Endothelial cell of umbilical vein (primary cell): ENCODE data around the gene GATA2. TPM values are rescaled to one million over a fixed set of nuclear protein-coding genes. Genes with fewer than 3 reads are reported as not detected.

Experiments used
- BruUV-seq: library from RNA; stranded (reverse); fragments of 400-500 nt; replicated peaks from 2 replicates; lab custom pipeline; 2021; lab: Mats Ljungman, UMichigan
- CTCF ChIA-PET: fragments of 300-600, 350-600 bp; sonication (Branson Sonifier 250); formaldehyde crosslinking; loops from one replicate; lab custom pipeline; 2021; ENCODE audit warnings: antibody characterized with exemption, inconsistent platforms; lab: Charles Lee
- POLR2A ChIA-PET: fragments of 300-600, 350-600 bp; sonication (Branson Sonifier 250); formaldehyde crosslinking; loops from one replicate; lab custom pipeline; 2021; ENCODE audit warnings: antibody characterized with exemption, inconsistent platforms; lab: Charles Lee
- DNase-seq: peaks from one replicate; pipeline ENCODE4 v3.0.0-alpha.2; 2011; ENCODE audit warnings: low read depth, low spot score
- FAIRE-seq: peaks from 2 replicates; lab custom pipeline; 2011; peaks lifted over from hg19 to GRCh38; lab: Jason Lieb, UNC
- H2AFZ ChIP-seq: 2 replicates; pipeline ENCODE4 v1.6.0; 2012; ENCODE audit warnings: low read depth, low read length, control low read depth, inconsistent platforms
- H3K27ac ChIP-seq: 2 replicates; pipeline ENCODE4 v1.5.1; 2011; ENCODE audit warnings: low read depth, mild to moderate bottlenecking, control low read depth, low read length, moderate library complexity; ENCODE audit not compliant: insufficient read depth
- H3K27me3 ChIP-seq, 2 experiments: 2 replicates each; pipeline versions ENCODE4 v1.6.0 to v1.6.1; 2011; ENCODE audit warnings: low read length in 2 of 2, mixed read lengths in 1 of 2; ENCODE audit not compliant: control insufficient read depth in 2 of 2, insufficient read depth in 2 of 2
- H3K36me3 ChIP-seq, 2 experiments: 2 replicates in 1 of 2; 3 replicates in 1 of 2; pipeline ENCODE4 v1.5.1; 2011; ENCODE audit warnings: low read length in 2 of 2, mild to moderate bottlenecking in 1 of 2, moderate library complexity in 1 of 2; ENCODE audit not compliant: control insufficient read depth in 2 of 2, insufficient read depth in 2 of 2; ENCODE audit errors: extremely low read depth in 1 of 2
- H3K4me1 ChIP-seq: 3 replicates; pipeline ENCODE4 v1.5.1; 2011; ENCODE audit warnings: mild to moderate bottlenecking, low read length; ENCODE audit not compliant: control insufficient read depth, insufficient read depth; ENCODE audit errors: extremely low read depth
- H3K4me2 ChIP-seq: 2 replicates; pipeline ENCODE4 v1.6.1; 2011; ENCODE audit warnings: low read length, control low read depth, mixed read lengths; ENCODE audit not compliant: insufficient read depth
- H3K4me3 ChIP-seq, 3 experiments: fragments of 200-600 bp in 1 of 3; sonication (generic), shearing (Covaris generic) in 1 of 3; replicated peaks in 1 of 3; 2 replicates each; pipeline ENCODE4 v1.5.1; 2011 to 2016; ENCODE audit warnings: control low read depth in 3 of 3, low read length in 3 of 3, mild to moderate bottlenecking in 2 of 3, inconsistent platforms in 1 of 3, low read depth in 1 of 3, moderate library complexity in 1 of 3; ENCODE audit not compliant: insufficient read depth in 1 of 3
- H3K79me2 ChIP-seq: 2 replicates; pipeline ENCODE4 v1.6.0; 2012; ENCODE audit warnings: low read length, inconsistent platforms; ENCODE audit not compliant: control insufficient read depth, insufficient read depth
- H3K9ac ChIP-seq: replicated peaks from 2 replicates; pipeline ENCODE3; 2011; ENCODE audit warnings: low read length, control low read depth; ENCODE audit not compliant: insufficient read depth; ENCODE audit errors: extremely low read depth
- H3K9me1 ChIP-seq: replicated peaks from 3 replicates; pipeline ENCODE4 v1.6.0; 2011; ENCODE audit warnings: mild to moderate bottlenecking, low read length; ENCODE audit not compliant: control insufficient read depth, insufficient read depth; ENCODE audit errors: extremely low read depth
- H3K9me3 ChIP-seq: replicated peaks from 2 replicates; pipeline ENCODE4 v1.5.1; 2012; ENCODE audit warnings: low read length, inconsistent platforms; ENCODE audit not compliant: control insufficient read depth, insufficient read depth
- H4K20me1 ChIP-seq: replicated peaks from 2 replicates; pipeline ENCODE3; 2011; ENCODE audit warnings: mild to moderate bottlenecking, low read length; ENCODE audit not compliant: control insufficient read depth, insufficient read depth; ENCODE audit errors: extremely low read depth
- EZH2 ChIP-seq: IDR thresholded peaks from 2 replicates; pipeline ENCODE4 v1.6.1; 2012; ENCODE audit warnings: borderline replicate concordance, low read depth, mild to moderate bottlenecking, moderate library complexity, low read length, inconsistent platforms; ENCODE audit not compliant: severe bottlenecking
- GATA2 ChIP-seq: IDR thresholded peaks from 2 replicates; pipeline ENCODE4 v1.7.0; 2011; ENCODE audit warnings: low read depth, mild to moderate bottlenecking, moderate library complexity, mixed read lengths, low read length; ENCODE audit not compliant: insufficient read length, insufficient read depth
- JUN ChIP-seq: IDR thresholded peaks from 2 replicates; pipeline ENCODE4 v1.6.1; 2011; ENCODE audit warnings: borderline replicate concordance, low read depth; ENCODE audit not compliant: insufficient read length, insufficient read depth
- MYC ChIP-seq: IDR thresholded peaks from one replicate; pipeline ENCODE4 v1.6.1; 2011; ENCODE audit warnings: mild to moderate bottlenecking, low read depth, low read length
- POLR2A ChIP-seq: IDR thresholded peaks from 2 replicates; pipeline ENCODE4 v1.6.1; 2012; ENCODE audit warnings: low read depth, mild to moderate bottlenecking, control low read depth, low read length
- POLR2AphosphoS5 ChIP-seq: IDR thresholded peaks from 2 replicates; pipeline ENCODE4 v1.6.1; 2012; ENCODE audit warnings: low read depth, mild to moderate bottlenecking, control low read depth, low read length, moderate library complexity; ENCODE audit not compliant: insufficient read depth
- dilution Hi-C: fragments of 300-500 bp; cut with MboI; formaldehyde crosslinking; loops from one replicate; pipeline ENCODE4 v1.15.0; 2019; ENCODE audit warnings: low sequenced_read_pairs; ENCODE audit not compliant: extremely low pct_ligation_motif_present
- intact Hi-C: fragments of 100-400 bp; cut with micrococcal nuclease; formaldehyde crosslinking; loops from one replicate; pipeline ENCODE4 v1.10.0; 2022
- polyA plus RNA-seq, 4 experiments: library from polyadenylated mRNA; depleted of rRNA in 3 of 4; stranded (reverse) in 3 of 4; unstranded in 1 of 4; fragments of >200 nt; gene quantifications; 2 replicates each; pipeline versions ENCODE4 v1.2.1 to v1.2.3, GENCODE V29; 2011 to 2012; ENCODE audit warnings: missing spikeins in 1 of 4
- total RNA-seq: library from RNA; stranded (reverse); gene quantifications from 2 replicates; pipeline ENCODE4 v1.2.3, GENCODE V29; 2021
- TF ChIP-seq, protein P1 (sequence below), 2 donors: IDR thresholded peaks; 1 replicate in 1 of 2; 2 replicates in 1 of 2; pipeline ENCODE4 v1.5.1; 2011; ENCODE audit warnings: low read length in 2 of 2, mild to moderate bottlenecking in 2 of 2, moderate library complexity in 2 of 2, control low read depth in 1 of 2, inconsistent platforms in 1 of 2, low read depth in 1 of 2; ENCODE audit not compliant: insufficient read depth in 1 of 2; ENCODE audit errors: extremely low read depth in 1 of 2

GATA2 gene
- total and polyA plus RNA-seq, 2 donors (not counting 3 experiments of a cell fraction or from before 2014, with no cell fraction given): 28.8 to 62.2 TPM

DNA sequence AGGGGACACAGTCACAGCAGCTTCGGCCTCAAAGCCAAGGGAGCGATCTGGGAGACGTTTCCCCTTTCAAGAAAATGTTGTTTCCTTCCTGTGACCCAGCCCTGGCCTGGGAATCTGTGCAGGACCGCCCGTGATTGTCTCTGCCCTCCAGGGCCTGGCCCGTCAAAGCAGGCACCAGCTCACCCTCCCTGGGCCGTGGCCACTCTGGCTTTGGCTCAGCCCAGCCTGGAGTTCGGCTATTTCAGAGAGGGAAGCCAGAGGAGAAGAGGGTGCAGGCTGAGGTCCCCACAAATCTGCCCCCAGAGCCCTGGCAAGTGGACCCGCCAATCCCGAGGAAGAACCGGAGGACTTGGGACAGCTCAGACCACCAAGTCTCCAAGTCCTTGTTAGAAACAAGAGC, 12.7 kb downstream of the GATA2 start:
- Histone ChIP-seq H2AFZ (no peak overlapping the region), H3K4me3 (no peak overlapping the region), H3K79me2 (peaks cover 48% of the 10 kb centered on the region), H4K20me1 (no peaks in the 10 kb centered on the region), H3K9me1 (no peaks in the 10 kb centered on the region), H3K36me3 (peaks cover 7 to 21% of the 10 kb centered on the region in 2 experiments), H3K27ac (no peak overlapping the region), H3K4me1 (peaks cover 48% of the 10 kb centered on the region), H3K27me3 (no peaks in the 10 kb centered on the region), H3K4me2 (no peak overlapping the region), H3K9ac (no peak overlapping the region), H3K9me3 (no peaks in the 10 kb centered on the region)
- FAIRE-seq: peak; percentile 76
- dilution Hi-C loops: no loop called here
- TF ChIP-seq JUN (no peak), GATA2 (no peak), MYC (no peak), POLR2AphosphoS5 (no peak), EZH2 (no peak), POLR2A (no peak)
- TF ChIP-seq, protein P1, sequence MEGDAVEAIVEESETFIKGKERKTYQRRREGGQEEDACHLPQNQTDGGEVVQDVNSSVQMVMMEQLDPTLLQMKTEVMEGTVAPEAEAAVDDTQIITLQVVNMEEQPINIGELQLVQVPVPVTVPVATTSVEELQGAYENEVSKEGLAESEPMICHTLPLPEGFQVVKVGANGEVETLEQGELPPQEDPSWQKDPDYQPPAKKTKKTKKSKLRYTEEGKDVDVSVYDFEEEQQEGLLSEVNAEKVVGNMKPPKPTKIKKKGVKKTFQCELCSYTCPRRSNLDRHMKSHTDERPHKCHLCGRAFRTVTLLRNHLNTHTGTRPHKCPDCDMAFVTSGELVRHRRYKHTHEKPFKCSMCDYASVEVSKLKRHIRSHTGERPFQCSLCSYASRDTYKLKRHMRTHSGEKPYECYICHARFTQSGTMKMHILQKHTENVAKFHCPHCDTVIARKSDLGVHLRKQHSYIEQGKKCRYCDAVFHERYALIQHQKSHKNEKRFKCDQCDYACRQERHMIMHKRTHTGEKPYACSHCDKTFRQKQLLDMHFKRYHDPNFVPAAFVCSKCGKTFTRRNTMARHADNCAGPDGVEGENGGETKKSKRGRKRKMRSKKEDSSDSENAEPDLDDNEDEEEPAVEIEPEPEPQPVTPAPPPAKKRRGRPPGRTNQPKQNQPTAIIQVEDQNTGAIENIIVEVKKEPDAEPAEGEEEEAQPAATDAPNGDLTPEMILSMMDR (IDR thresholded peaks at IDR 0.05; ENCODE audit: extremely low read depth in 1 of 2, insufficient read depth in 1 of 2, low read depth in 1 of 2, low read length in 2 of 2): no peak
- POLR2A ChIA-PET: no interaction called here
- CTCF ChIA-PET: interaction anchor here (4.6 to 6.2 kb wide), 2 partner anchors 17 to 54 kb away, joined by 42 to 48 read pairs; no protein-coding TSS in a partner anchor
- no TSS peak for BruUV-seq
- intact Hi-C loops: loop anchor here (5.0 kb wide), 3 partner anchors 253 to 403 kb away; no protein-coding TSS in a partner anchor
- peak; percentile 31 for DNase-seq
